Testis (tissue), 3 donors: ENCODE results near the gene SNX30. TPM values are rescaled to one million over a fixed set of nuclear protein-coding genes. Genes with fewer than 3 reads are reported as not detected.

Experiments
- DNase-seq: peaks from one replicate; pipeline ENCODE4 v3.0.0-alpha.2; 2019
- H3K27ac ChIP-seq, 2 donors: fragments of 200-600 bp; sonication (generic); one replicate each; pipeline ENCODE4 v1.5.1; 2019
- H3K27me3 ChIP-seq: fragments of 200-600 bp; sonication (generic); one replicate; pipeline ENCODE4 v1.5.1; 2019
- H3K36me3 ChIP-seq: fragments of 200-600 bp; sonication (generic); one replicate; pipeline ENCODE4 v1.5.1; 2017; ENCODE audit warnings: low read depth; ENCODE audit errors: missing control alignments
- H3K4me1 ChIP-seq: fragments of 200-600 bp; sonication (generic); one replicate; pipeline ENCODE4 v1.5.1; 2019
- H3K4me3 ChIP-seq, 2 donors: fragments of 200-600 bp; sonication (generic); one replicate each; pipeline ENCODE4 v1.5.1; 2017 to 2019
- H3K9me3 ChIP-seq: fragments of 200-600 bp; sonication (generic); one replicate; pipeline ENCODE4 v1.5.1; 2017
- CTCF ChIP-seq, 3 experiments: fragments of 450-650 bp in 2 of 3; fragments of 200-600 bp in 1 of 3; sonication (generic) in 1 of 3; IDR thresholded peaks; one replicate each; pipeline ENCODE4 v1.5.1; 2016 to 2019; ENCODE audit warnings: antibody characterized with exemption in 3 of 3, mild to moderate bottlenecking in 2 of 3, moderate library complexity in 1 of 3
- POLR2A ChIP-seq: fragments of 450-650 bp; IDR thresholded peaks from one replicate; pipeline ENCODE4 v1.6.1; 2017; ENCODE audit warnings: antibody characterized with exemption, mild to moderate bottlenecking, moderate library complexity
- WGBS, 2 donors: methylation state at CpG; one replicate each; pipeline ENCODE4 v1.1.5; 2018; 5-methylcytosine and 5-hydroxymethylcytosine counted together
- intact Hi-C: fragments of 100-400 bp; cut with DNase I; formaldehyde crosslinking; loops from one replicate; pipeline ENCODE4 v1.15.1; 2023; ENCODE audit warnings: low total_unique reads
- polyA plus RNA-seq: library from polyadenylated mRNA; stranded (reverse); fragments of 350-450 nt; fragmentation: Illumina TruSeq; extraction: RNeasy Lipid Tissue Mini Kit (QIAGEN cat#74804); gene quantifications from one replicate; pipeline ENCODE4 v1.2.3, GENCODE V29; 2014; ENCODE audit warnings: low read depth, low replicate concordance; ENCODE audit not compliant: insufficient read depth
- total RNA-seq, 2 donors: library from RNA; depleted of rRNA; stranded (reverse); fragments of >200 nt; gene quantifications; one replicate each; pipeline ENCODE4 v1.2.3, GENCODE V29; 2016

The SNX30 gene
- total and polyA plus RNA-seq, 3 donors from 2014 or later = 26.3 to 34.2 (median 34.1) TPM

DNA sequence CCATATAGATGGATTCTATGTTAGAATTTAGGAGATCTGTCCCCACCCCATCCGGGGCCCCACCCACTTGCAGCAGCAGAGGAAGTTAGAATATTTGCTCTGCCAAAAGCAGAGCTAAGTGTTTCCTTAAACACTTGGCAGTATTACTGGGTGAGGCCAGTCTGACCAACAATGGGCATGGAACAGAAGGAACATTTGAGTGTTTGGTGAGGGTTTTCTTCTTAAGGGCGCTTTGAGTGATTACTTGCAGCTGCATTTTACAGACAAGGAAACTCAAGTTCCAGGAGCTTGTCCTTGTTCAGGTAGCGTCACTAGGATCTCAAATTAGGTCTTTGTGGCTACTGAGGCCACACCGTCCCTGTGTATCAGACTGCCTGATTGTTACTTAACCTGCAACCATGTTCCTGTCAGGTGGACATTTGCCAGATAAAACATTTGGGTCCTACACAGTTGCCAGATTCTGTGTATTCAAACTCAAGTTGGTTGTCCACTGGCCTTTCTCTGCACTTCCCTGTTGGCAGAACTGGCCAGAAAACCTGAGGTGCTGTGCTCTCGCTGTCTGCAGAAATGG is 80.8 kb downstream of the SNX30 start:
- TF ChIP-seq POLR2A (no peak), CTCF (IDR thresholded peaks at IDR 0.05) (no peak)
- Histone ChIP-seq H3K9me3 (no peaks in the 10 kb centered on the region), H3K36me3 (no peaks in the 10 kb centered on the region), H3K4me1 (no peaks in the 10 kb centered on the region), H3K4me3 (no peak overlapping the region), H3K27me3 (no peaks in the 10 kb centered on the region), H3K27ac (no peak overlapping the region)
- intact Hi-C loops = no loop called here
- 82 to 86% methylated on average over 5 of the region's 5 CpGs for WGBS, 2 donors
- no peak for DNase-seq

- H3K36me3 ChIP-seq = no peaks in the 10 kb centered on the region
- intact Hi-C loops = no loop called here
- no peak for DNase-seq
- no peaks in the 10 kb centered on the region for H3K27me3 ChIP-seq
- no peaks in the 10 kb centered on the region for H3K9me3 ChIP-seq
- TF ChIP-seq POLR2A (no peak), CTCF (IDR thresholded peaks at IDR 0.05) (no peak)
- no peaks in the 10 kb centered on the region for H3K4me1 ChIP-seq
- no peak overlapping the region for H3K4me3 ChIP-seq
- no peak overlapping the region for H3K27ac ChIP-seq
- 93 to 96% methylated on average over 3 of the region's 3 CpGs for WGBS, 2 donors
These were observed 81.4 kb downstream of the SNX30 start for GRCh38 chr9:112831969-112832368.

DNA sequence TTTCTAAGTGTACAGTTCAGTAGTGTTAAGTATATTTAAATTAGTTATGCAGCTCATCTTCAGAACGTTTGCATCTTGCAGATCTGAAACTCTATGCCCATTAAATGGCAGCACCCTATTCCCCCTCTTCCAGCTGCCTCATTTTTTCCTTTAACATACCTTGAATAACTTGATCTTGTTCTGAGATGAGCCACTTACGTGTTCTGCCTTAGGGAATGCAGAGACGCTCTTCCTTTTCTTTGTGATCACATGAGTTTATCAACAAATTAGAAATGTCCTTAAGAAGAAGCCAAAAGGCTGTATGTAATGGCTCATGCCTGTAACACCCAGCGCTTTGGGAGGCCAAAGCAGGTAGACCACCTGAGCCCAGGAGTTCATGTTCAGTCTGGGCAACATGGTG is 82.5 kb downstream of the SNX30 start:
- no peak for TF ChIP-seq POLR2A
- no peak for TF ChIP-seq CTCF (IDR thresholded peaks at IDR 0.05)
- DNase-seq = no peak
- intact Hi-C loops = no loop called here
- H3K9me3 ChIP-seq = no peaks in the 10 kb centered on the region
- WGBS, 2 donors = 88 to 93% methylated on average over 4 of the region's 4 CpGs
- no peaks in the 10 kb centered on the region for H3K4me1 ChIP-seq
- no peak overlapping the region for H3K27ac ChIP-seq
- no peak overlapping the region for H3K4me3 ChIP-seq
- H3K36me3 ChIP-seq = no peaks in the 10 kb centered on the region
- H3K27me3 ChIP-seq = no peaks in the 10 kb centered on the region

DNA sequence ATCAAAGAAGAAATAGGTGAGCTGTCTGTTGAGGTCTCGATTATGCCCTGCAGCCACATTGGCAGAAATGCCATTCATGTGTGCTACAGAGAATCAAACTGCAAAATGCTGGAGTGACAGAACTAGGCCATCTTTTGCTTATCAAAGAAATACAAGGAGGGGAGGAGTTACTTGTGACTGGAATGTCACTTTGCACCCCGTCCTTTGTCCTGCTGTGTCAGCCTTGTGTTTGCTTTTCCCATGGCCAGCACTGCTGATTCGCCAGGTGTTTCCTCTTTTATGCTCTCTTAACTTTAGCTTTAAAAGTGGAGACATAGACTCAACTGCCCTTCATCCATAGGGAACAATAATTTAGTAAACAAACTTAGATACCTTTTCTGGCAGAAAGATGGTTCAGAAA is 85.8 kb downstream of the SNX30 start:
- no peak for DNase-seq
- Histone ChIP-seq H3K27ac (no peak overlapping the region), H3K27me3 (no peaks in the 10 kb centered on the region), H3K4me3 (no peak overlapping the region), H3K4me1 (no peaks in the 10 kb centered on the region), H3K36me3 (no peaks in the 10 kb centered on the region), H3K9me3 (no peaks in the 10 kb centered on the region)
- 77 to 84% methylated on average over 3 of the region's 3 CpGs for WGBS, 2 donors
- no peak for TF ChIP-seq POLR2A
- no peak for TF ChIP-seq CTCF (IDR thresholded peaks at IDR 0.05)
- intact Hi-C loops = no loop called here

GRCh38 chr9:112838342-112838741 is 87.8 kb downstream of the SNX30 start:
- TF ChIP-seq CTCF (IDR thresholded peaks at IDR 0.05) (no peak), POLR2A (no peak)
- Histone ChIP-seq H3K27me3 (no peaks in the 10 kb centered on the region), H3K27ac (no peak overlapping the region), H3K36me3 (no peaks in the 10 kb centered on the region), H3K4me1 (no peaks in the 10 kb centered on the region), H3K9me3 (no peaks in the 10 kb centered on the region), H3K4me3 (no peak overlapping the region)
- intact Hi-C loops = no loop called here
- WGBS, 2 donors = 92 to 93% methylated on average over 2 of the region's 2 CpGs
- no peak for DNase-seq
